Myocyte (in vitro differentiated cells): ENCODE data around the gene S1PR5. TPM values are rescaled to one million over a fixed set of nuclear protein-coding genes. Genes with fewer than 3 reads are reported as not detected.

Source experiments
- DNase-seq: peaks from one replicate; pipeline ENCODE4 v3.0.0-alpha.2; 2012; ENCODE audit warnings: low read depth
- microRNA counts: library from miRNA; unstranded; fragments of <30 nt; microRNA quantifications from one replicate; lab custom pipeline; 2016
- microRNA-seq: library from miRNA; unstranded; fragments of <30 nt; microRNA quantifications from one replicate; pipeline ENCODE4, GENCODE V29; 2016
- total RNA-seq: library from RNA; depleted of rRNA; stranded (reverse); fragments of >200 nt; gene quantifications from 2 replicates; pipeline ENCODE4 v1.2.3, GENCODE V29; 2014

Gene S1PR5
- total RNA-seq, 1 donor from 2014 or later: 0.21 TPM

DNA sequence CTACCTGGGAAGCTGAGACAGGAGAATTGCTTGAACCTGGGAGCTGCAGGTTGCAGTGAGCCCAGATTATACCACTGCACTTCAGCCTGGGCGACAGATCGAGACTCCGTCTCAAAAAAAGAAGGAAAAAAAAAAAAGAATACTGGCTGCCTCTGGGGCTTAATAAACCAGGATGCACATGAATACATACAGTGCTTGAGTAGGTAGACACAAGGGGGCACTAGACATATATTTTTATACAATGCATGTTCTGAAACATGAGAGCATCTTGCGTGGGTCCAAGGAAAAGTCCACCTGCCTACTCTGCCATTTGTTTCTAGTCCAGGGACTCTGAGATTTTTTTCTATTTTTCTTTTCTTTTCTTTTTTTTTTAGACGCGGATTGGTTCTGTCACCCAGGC lies 45.3 kb downstream of the S1PR5 start:
- DNase-seq: peak; percentile 13

DNA sequence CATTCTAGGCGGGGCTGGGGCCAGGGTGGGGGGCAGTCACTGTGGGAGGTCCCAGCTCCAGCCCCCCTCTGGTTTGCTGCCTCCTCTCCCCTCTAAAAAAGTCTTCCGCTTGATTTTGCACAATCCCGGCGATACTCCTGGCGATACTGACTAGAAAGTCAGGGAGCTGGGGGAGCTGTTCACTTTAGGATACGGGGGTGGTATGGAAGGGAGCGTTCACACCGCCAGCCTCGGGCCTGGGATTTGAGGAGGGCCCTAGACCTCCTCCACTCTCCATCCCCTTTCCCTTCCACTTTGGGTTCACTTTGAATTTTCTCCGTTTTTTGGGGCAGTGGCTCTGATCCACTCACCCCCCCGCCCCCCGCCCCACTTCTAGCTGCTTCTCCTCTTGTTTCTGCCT lies 49.1 kb downstream of the S1PR5 start:
- no peak for DNase-seq

DNA sequence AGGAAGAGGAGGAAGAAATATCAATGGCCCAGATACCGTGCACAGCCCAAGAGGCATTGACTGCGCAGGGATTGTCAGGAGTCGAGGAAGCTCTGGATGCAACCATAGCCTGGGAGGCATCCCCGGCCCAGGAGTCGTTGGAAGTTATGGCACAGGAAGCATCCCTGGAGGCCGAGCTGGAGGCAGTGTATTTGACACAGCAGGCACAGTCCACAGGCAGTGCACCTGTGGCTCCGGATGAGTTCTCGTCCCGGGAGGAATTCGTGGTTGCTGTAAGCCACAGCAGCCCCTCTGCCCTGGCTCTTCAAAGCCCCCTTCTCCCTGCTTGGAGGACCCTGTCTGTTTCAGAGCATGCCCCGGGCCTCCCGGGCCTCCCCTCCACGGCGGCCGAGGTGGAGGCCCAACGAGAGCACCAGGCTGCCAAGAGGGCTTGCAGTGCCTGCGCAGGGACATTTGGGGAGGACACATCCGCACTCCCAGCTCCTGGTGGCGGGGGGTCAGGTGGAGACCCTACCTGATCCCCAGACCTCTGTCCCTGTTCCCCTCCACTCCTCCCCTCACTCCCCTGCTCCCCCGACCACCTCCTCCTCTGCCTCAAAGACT lies 50.0 kb downstream of the S1PR5 start:
- no peak for DNase-seq

DNA sequence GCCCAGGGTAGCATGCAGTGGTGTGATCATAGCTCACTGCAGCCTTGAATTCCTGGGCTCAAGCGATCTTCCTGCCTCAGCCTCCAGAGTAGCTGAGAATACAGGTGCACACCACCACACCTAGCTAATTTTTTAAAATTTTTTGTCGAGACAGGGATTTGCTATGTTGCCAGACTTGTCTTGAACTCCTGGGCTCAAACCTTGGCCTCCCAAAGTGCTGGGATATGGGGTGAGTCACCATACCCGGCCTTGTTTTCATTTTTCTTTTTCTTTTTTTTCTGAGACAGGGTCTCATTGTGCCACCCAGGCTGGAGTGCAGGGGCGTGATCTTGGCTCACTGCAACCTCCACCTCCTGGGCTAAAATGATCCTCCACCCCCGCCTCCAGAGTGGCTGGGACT lies 52.8 kb downstream of the S1PR5 start:
- DNase-seq: no peak

MicroRNAs encoded within 50 kb of the gene (microRNA counts, 767-probe panel; counts per million panel counts)
- not detected for microRNA hsa-miR-1238 (lab: Ali Mortazavi, UCI)

Small RNAs within 50 kb of the gene (microRNA-seq; reads per million reads assigned to microRNA genes)
- not detected for gene MIR1238

Other genes starting within 250 kb of the S1PR5 start
- 5.1 and 21.3 TPM in 2 replicates for gene ICAM1, start 246.3 kb downstream of the S1PR5 start, total RNA-seq
- 1.4 and 3.2 TPM in 2 replicates for gene ICAM4, start 230.5 kb downstream of the S1PR5 start, total RNA-seq
- 7.2 and 8.3 TPM in 2 replicates for gene ICAM5, start 227.5 kb downstream of the S1PR5 start, total RNA-seq
- gene ZGLP1, start 207.6 kb downstream of the S1PR5 start, total RNA-seq: 1.8 and 4.2 TPM in 2 replicates
- gene FDX2, start 201.4 kb downstream of the S1PR5 start, total RNA-seq: 39.4 and 45.8 TPM in 2 replicates
- gene RAVER1, start 183.9 kb downstream of the S1PR5 start, total RNA-seq: 11.9 and 12.5 TPM in 2 replicates
- 4.2 and 5.3 TPM in 2 replicates for gene ICAM3, start 177.8 kb downstream of the S1PR5 start, total RNA-seq
- gene TYK2, start 136.9 kb downstream of the S1PR5 start, total RNA-seq: 61.6 and 67.2 TPM in 2 replicates
- 200 and 201 TPM in 2 replicates for gene CDC37, start 113.9 kb downstream of the S1PR5 start, total RNA-seq
- 1.1 and 1.2 TPM in 2 replicates for gene PDE4A, start 96.9 kb downstream of the S1PR5 start, total RNA-seq
- 80.2 and 102 TPM in 2 replicates for gene KEAP1, start 14.1 kb downstream of the S1PR5 start, total RNA-seq
- gene ATG4D, start 26.5 kb upstream of the S1PR5 start, total RNA-seq: 36.8 and 52.8 TPM in 2 replicates
- gene KRI1, start 48.6 kb upstream of the S1PR5 start, total RNA-seq: 13.9 and 22.1 TPM in 2 replicates
- gene CDKN2D, start 51.5 kb upstream of the S1PR5 start, total RNA-seq: 10.2 and 16.5 TPM in 2 replicates
- 1.6 TPM in 1 of 2 replicates, not detected in the other for gene AP1M2, start 69.9 kb upstream of the S1PR5 start, total RNA-seq
- 81.9 and 100 TPM in 2 replicates for gene SLC44A2, start 108.1 kb upstream of the S1PR5 start, total RNA-seq
- 94.6 and 116 TPM in 2 replicates for gene ILF3, start 136.9 kb upstream of the S1PR5 start, total RNA-seq
- 40.5 and 43.1 TPM in 2 replicates for gene QTRT1, start 184.0 kb upstream of the S1PR5 start, total RNA-seq
- gene DNM2, start 200.6 kb upstream of the S1PR5 start, total RNA-seq: 64.8 and 71.8 TPM in 2 replicates